H9 (cell line): ENCODE data around the gene ARPP21. TPM values are rescaled to one million over a fixed set of nuclear protein-coding genes. Genes with fewer than 3 reads are reported as not detected.

Source experiments
- DNase-seq: peaks from one replicate; pipeline ENCODE4 v3.0.0-alpha.2; 2017
- H2AFZ ChIP-seq: one replicate; pipeline ENCODE4 v1.6.1; 2013; ENCODE audit warnings: mild to moderate bottlenecking, low read length, control low read depth, moderate library complexity
- H2AK5ac ChIP-seq: 2 replicates; pipeline ENCODE4 v1.6.1; 2013; ENCODE audit warnings: low read length, control low read depth, mixed read lengths; ENCODE audit not compliant: insufficient read length
- H2BK120ac ChIP-seq: one replicate; pipeline ENCODE4 v1.6.1; 2013; ENCODE audit warnings: low read depth, mild to moderate bottlenecking, low read length, control low read depth, inconsistent platforms; ENCODE audit not compliant: poor library complexity, severe bottlenecking
- H2BK12ac ChIP-seq: 2 replicates; pipeline ENCODE4 v1.6.1; 2013; ENCODE audit warnings: low read length, control low read depth, mixed read lengths, low read depth; ENCODE audit not compliant: insufficient read length
- H2BK15ac ChIP-seq: 2 replicates; pipeline ENCODE4 v1.6.1; 2013; ENCODE audit warnings: low read depth, low read length, control low read depth
- H2BK20ac ChIP-seq: one replicate; pipeline ENCODE4 v1.6.1; 2013; ENCODE audit warnings: low read depth, mild to moderate bottlenecking, low read length, control low read depth, inconsistent platforms; ENCODE audit not compliant: poor library complexity, severe bottlenecking
- H2BK5ac ChIP-seq: 2 replicates; pipeline ENCODE4 v1.6.1; 2013; ENCODE audit warnings: low read length, control low read depth, mixed read lengths; ENCODE audit not compliant: insufficient read length
- H3K14ac ChIP-seq: 2 replicates; pipeline ENCODE4 v1.6.1; 2013; ENCODE audit warnings: low read length, control low read depth; ENCODE audit not compliant: insufficient read depth
- H3K18ac ChIP-seq: 2 replicates; pipeline ENCODE4 v1.6.1; 2013; ENCODE audit warnings: low read depth, mild to moderate bottlenecking, mixed read lengths, low read length, control low read depth; ENCODE audit not compliant: insufficient read length
- H3K23ac ChIP-seq: 2 replicates; pipeline ENCODE4 v1.6.1; 2013; ENCODE audit warnings: low read length, control low read depth, mixed read lengths, low read depth; ENCODE audit not compliant: insufficient read length
- H3K23me2 ChIP-seq: 2 replicates; pipeline ENCODE4 v1.6.1; 2013; ENCODE audit warnings: low read depth, mild to moderate bottlenecking, mixed read lengths, low read length, control low read depth; ENCODE audit not compliant: insufficient read length, poor library complexity, severe bottlenecking
- H3K27ac ChIP-seq: 2 replicates; pipeline ENCODE4 v1.5.1; 2013; ENCODE audit warnings: low read length, control low read depth, mixed read lengths, low read depth; ENCODE audit not compliant: insufficient read length
- H3K27me3 ChIP-seq: 2 replicates; pipeline ENCODE4 v1.6.1; 2013; ENCODE audit warnings: low read length, control low read depth, inconsistent platforms; ENCODE audit not compliant: insufficient read depth
- H3K4ac ChIP-seq: 2 replicates; pipeline ENCODE4 v1.6.1; 2013; ENCODE audit warnings: low read depth, mild to moderate bottlenecking, control low read depth, inconsistent platforms, low read length, moderate library complexity
- H3K4me1 ChIP-seq: 2 replicates; pipeline ENCODE4 v1.6.1; 2013; ENCODE audit warnings: low read length, control low read depth, inconsistent platforms; ENCODE audit not compliant: insufficient read depth
- H3K4me2 ChIP-seq: 2 replicates; pipeline ENCODE4 v1.6.1; 2013; ENCODE audit warnings: low read length, control low read depth, mixed read lengths; ENCODE audit not compliant: insufficient read length, insufficient read depth
- H3K56ac ChIP-seq: 2 replicates; pipeline ENCODE4 v1.6.1; 2013; ENCODE audit warnings: low read depth, mild to moderate bottlenecking, mixed read lengths, low read length, control low read depth; ENCODE audit not compliant: insufficient read length
- H3K79me1 ChIP-seq: 2 replicates; pipeline ENCODE4 v1.6.1; 2013; ENCODE audit warnings: low read depth, mild to moderate bottlenecking, moderate library complexity, low read length, control low read depth, inconsistent platforms; ENCODE audit not compliant: insufficient read depth, poor library complexity, severe bottlenecking
- H3K79me2 ChIP-seq: 2 replicates; pipeline ENCODE4 v1.6.1; 2013; ENCODE audit warnings: low read length, control low read depth, inconsistent platforms; ENCODE audit not compliant: insufficient read depth
- H3K9ac ChIP-seq: 2 replicates; pipeline ENCODE4 v1.6.1; 2013; ENCODE audit warnings: low read length, control low read depth, mixed read lengths; ENCODE audit not compliant: insufficient read length; ENCODE audit errors: extremely low read depth
- H3K9me3 ChIP-seq: one replicate; pipeline ENCODE4 v1.6.1; 2013; ENCODE audit warnings: low read depth, low read length, inconsistent platforms; ENCODE audit not compliant: control insufficient read depth
- H3T11ph ChIP-seq: one replicate; pipeline ENCODE4 v1.6.1; 2013; ENCODE audit warnings: mild to moderate bottlenecking, low read length, control low read depth, inconsistent platforms
- H4K20me1 ChIP-seq: one replicate; pipeline ENCODE4 v1.6.1; 2013; ENCODE audit not compliant: control insufficient read depth, insufficient read length, insufficient read depth
- H4K5ac ChIP-seq: 2 replicates; pipeline ENCODE4 v1.6.1; 2013; ENCODE audit warnings: low read depth, mild to moderate bottlenecking, mixed read lengths, low read length, control low read depth; ENCODE audit not compliant: insufficient read length
- H4K8ac ChIP-seq: replicated peaks from 2 replicates; pipeline ENCODE4 v1.6.1; 2013; ENCODE audit warnings: low read length, control low read depth, mixed read lengths, low read depth; ENCODE audit not compliant: insufficient read length
- H4K91ac ChIP-seq: 2 replicates; pipeline ENCODE4 v1.6.1; 2013; ENCODE audit warnings: low read depth, mild to moderate bottlenecking, moderate library complexity, mixed read lengths, low read length, control low read depth; ENCODE audit not compliant: insufficient read length
- H3K27ac Mint-ChIP-seq, 3 experiments: 2 replicates in 2 of 3; 3 replicates in 1 of 3; pipeline ENCODE4 v1.8.0; 2020 to 2021; ENCODE audit warnings: mixed read lengths in 3 of 3, mild to moderate bottlenecking in 1 of 3, moderate library complexity in 1 of 3
- H3K27me3 Mint-ChIP-seq: 2 replicates; pipeline ENCODE4 v1.8.0; 2021; ENCODE audit warnings: low read depth, mild to moderate bottlenecking, moderate library complexity, mixed read lengths
- H3K36me3 Mint-ChIP-seq, 3 experiments: 2 replicates in 2 of 3; 3 replicates in 1 of 3; pipeline ENCODE4 v1.8.0; 2020 to 2021; ENCODE audit warnings: low read depth in 3 of 3, mixed read lengths in 3 of 3; ENCODE audit not compliant: insufficient read depth in 1 of 3
- H3K4me1 Mint-ChIP-seq, 2 experiments: 2 replicates each; pipeline ENCODE4 v1.8.0; 2020; ENCODE audit warnings: mixed read lengths in 2 of 2
- H3K4me3 Mint-ChIP-seq, 2 experiments: 2 replicates in 1 of 2; 3 replicates in 1 of 2; pipeline ENCODE4 v1.8.0; 2020 to 2021; ENCODE audit warnings: mild to moderate bottlenecking in 2 of 2, mixed read lengths in 2 of 2, moderate library complexity in 1 of 2
- H3K9me3 Mint-ChIP-seq, 2 experiments: 2 replicates in 1 of 2; 3 replicates in 1 of 2; pipeline ENCODE4 v1.8.0; 2020; ENCODE audit warnings: mild to moderate bottlenecking in 2 of 2, mixed read lengths in 2 of 2, moderate library complexity in 1 of 2
- CTCF ChIP-seq: fragments of 200-600 bp; sonication (generic); conservative IDR thresholded peaks from 3 replicates; pipeline ENCODE4 v1.8.0; 2021; ENCODE audit warnings: antibody characterized with exemption, mild to moderate bottlenecking
- WGBS: extraction: QIAGEN DNeasy Blood & Tissue Kit; methylation state at CpG from one replicate; pipeline ENCODE4 v1.1.7; 2013; ENCODE audit warnings: missing lambda C conversion rate, low lambda C conversion rate, mixed read lengths; ENCODE audit not compliant: insufficient read length; ENCODE audit errors: extremely low coverage; 5-methylcytosine and 5-hydroxymethylcytosine counted together
- total RNA-seq: library from RNA; stranded (reverse); gene quantifications from 2 replicates; pipeline ENCODE4 v1.2.1, GENCODE V29; 2021

ARPP21 gene
- total RNA-seq, 1 experiment from 2014 or later, result not detected

- Histone ChIP-seq H3K18ac (no peak overlapping the region), H3K4ac (no peak overlapping the region)
These were observed 143.0 kb downstream of the ARPP21 start for GRCh38 chr3:35782355-35782754.

More at GRCh38 chr3:35782355-35782754, 143.0 kb downstream of the ARPP21 start:
- no peak overlapping the region for H3K14ac ChIP-seq
- H4K91ac ChIP-seq, result no peak overlapping the region
- H4K8ac ChIP-seq, result no peak overlapping the region
- TF ChIP-seq CTCF, result no peak
- H3K4me1 Mint-ChIP-seq, result peaks cover 5 to 10% of the 10 kb centered on the region in 2 experiments
- no peaks in the 10 kb centered on the region for H3K4me1 ChIP-seq
- no peak overlapping the region for H3K27ac ChIP-seq
- no peak overlapping the region for H2BK12ac ChIP-seq
- H3K23me2 ChIP-seq, result no peaks in the 10 kb centered on the region
- no peak overlapping the region for H3T11ph ChIP-seq
- H2AFZ ChIP-seq, result no peak overlapping the region
- H3K9me3 Mint-ChIP-seq, result no peaks in the 10 kb centered on the region
- H3K9me3 ChIP-seq, result no peaks in the 10 kb centered on the region
- no peaks in the 10 kb centered on the region for H3K79me2 ChIP-seq
- H2AK5ac ChIP-seq, result no peak overlapping the region
- no peak overlapping the region for H3K56ac ChIP-seq
- H3K27ac Mint-ChIP-seq, result no peak overlapping the region
- no peaks in the 10 kb centered on the region for H3K36me3 Mint-ChIP-seq
- no CpG with 5 or more reads among the region's 1 CpG for WGBS
- H3K4me3 Mint-ChIP-seq, result no peak overlapping the region
- no peak overlapping the region for H2BK15ac ChIP-seq
- no peaks in the 10 kb centered on the region for H3K27me3 Mint-ChIP-seq
- no peaks in the 10 kb centered on the region for H3K27me3 ChIP-seq
- H4K5ac ChIP-seq, result no peak overlapping the region
- H3K23ac ChIP-seq, result no peak overlapping the region
- DNase-seq, result no peak
- no peak overlapping the region for H2BK5ac ChIP-seq
- H3K4me2 ChIP-seq, result no peak overlapping the region
- H2BK120ac ChIP-seq, result no peak overlapping the region
- no peak overlapping the region for H3K9ac ChIP-seq
- no peak overlapping the region for H2BK20ac ChIP-seq
- H3K79me1 ChIP-seq, result no peaks in the 10 kb centered on the region
- no peaks in the 10 kb centered on the region for H4K20me1 ChIP-seq
